ENCODE results near the gene KAZN. TPM values are rescaled to one million over a fixed set of nuclear protein-coding genes. Genes with fewer than 3 reads are reported as not detected.

KAZN gene
- polyA plus RNA-seq, 2 of the 4 experiments (the other 2 are of a cell fraction), result 1.3 to 1.9 TPM

DNA sequence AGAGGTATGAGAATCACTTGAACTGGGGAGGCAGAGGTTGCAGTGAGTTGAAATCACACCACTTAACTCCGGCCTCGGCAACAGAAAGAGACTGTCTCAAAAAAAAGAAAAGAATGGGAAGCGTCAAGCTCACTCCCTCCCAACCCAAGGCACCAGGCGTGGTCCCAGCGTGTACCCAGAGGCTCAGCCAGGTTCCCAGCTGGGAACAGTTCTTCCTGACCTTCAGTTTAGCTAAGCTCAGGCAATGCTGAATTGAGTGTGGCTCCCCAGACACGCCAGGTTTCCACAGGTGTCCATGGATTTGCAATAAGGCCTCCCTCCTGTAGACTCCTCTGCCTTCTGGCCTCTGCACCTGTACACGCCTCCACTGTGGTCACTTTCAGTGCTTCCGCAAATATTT is 414.3 kb downstream of the KAZN start:
- ChIA-PET CTCF (interaction anchor here (0.7 to 1.0 kb wide), 2 partner anchors 15 to 19 kb away, joined by 3 to 4 read pairs; no protein-coding TSS in a partner anchor), POLR2A (no interaction called here)
- no peak for ATAC-seq

DNA sequence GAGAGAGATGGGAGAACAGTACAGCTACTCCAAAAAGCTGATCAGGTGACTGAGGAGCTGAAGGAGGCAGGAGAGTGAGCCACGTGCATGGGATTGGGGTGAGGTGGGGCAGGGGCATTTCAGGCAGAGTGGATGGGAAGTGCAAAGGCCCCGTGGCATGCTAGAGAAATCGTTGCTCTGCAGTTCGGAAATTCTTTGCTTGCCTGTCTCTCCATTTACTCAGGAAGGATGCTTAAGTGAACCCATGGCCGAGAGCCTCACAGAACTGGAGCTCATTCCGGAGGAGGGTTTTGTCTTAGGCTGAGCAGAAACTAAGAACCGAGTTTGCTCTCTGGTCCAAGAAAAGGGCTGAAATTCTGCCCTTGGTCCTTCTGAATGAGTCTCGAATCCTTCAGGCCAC is 415.3 kb downstream of the KAZN start:
- H3K4me3 ChIP-seq, result no peak overlapping the region
- POLR2A ChIA-PET, result no interaction called here
- WGBS (ENCODE audit: missing lambda C conversion rate), result 47% methylated on average over 8 of the region's 8 CpGs
- FAIRE-seq, result no peak
- H3K4me2 ChIP-seq, result no peak overlapping the region
- H3K27ac ChIP-seq, result no peak overlapping the region
- DNase-seq (ENCODE audit: low read depth in 1 of 2, low spot score in 1 of 2), result no peak
- no peaks in the 10 kb centered on the region for H3K9me3 ChIP-seq
- no peaks in the 10 kb centered on the region for H3K4me1 ChIP-seq
- no peak for TF ChIP-seq GATA3 (IDR thresholded peaks at IDR 0.05; ENCODE audit: borderline replicate concordance)
- no peak for TF ChIP-seq HOXB5 (CRISPR knock-in tag; IDR thresholded peaks at IDR 0.05)
- TF ChIP-seq, protein P1, sequence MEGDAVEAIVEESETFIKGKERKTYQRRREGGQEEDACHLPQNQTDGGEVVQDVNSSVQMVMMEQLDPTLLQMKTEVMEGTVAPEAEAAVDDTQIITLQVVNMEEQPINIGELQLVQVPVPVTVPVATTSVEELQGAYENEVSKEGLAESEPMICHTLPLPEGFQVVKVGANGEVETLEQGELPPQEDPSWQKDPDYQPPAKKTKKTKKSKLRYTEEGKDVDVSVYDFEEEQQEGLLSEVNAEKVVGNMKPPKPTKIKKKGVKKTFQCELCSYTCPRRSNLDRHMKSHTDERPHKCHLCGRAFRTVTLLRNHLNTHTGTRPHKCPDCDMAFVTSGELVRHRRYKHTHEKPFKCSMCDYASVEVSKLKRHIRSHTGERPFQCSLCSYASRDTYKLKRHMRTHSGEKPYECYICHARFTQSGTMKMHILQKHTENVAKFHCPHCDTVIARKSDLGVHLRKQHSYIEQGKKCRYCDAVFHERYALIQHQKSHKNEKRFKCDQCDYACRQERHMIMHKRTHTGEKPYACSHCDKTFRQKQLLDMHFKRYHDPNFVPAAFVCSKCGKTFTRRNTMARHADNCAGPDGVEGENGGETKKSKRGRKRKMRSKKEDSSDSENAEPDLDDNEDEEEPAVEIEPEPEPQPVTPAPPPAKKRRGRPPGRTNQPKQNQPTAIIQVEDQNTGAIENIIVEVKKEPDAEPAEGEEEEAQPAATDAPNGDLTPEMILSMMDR (IDR thresholded peaks at IDR 0.05), result no peak
- TF ChIP-seq, protein P2, sequence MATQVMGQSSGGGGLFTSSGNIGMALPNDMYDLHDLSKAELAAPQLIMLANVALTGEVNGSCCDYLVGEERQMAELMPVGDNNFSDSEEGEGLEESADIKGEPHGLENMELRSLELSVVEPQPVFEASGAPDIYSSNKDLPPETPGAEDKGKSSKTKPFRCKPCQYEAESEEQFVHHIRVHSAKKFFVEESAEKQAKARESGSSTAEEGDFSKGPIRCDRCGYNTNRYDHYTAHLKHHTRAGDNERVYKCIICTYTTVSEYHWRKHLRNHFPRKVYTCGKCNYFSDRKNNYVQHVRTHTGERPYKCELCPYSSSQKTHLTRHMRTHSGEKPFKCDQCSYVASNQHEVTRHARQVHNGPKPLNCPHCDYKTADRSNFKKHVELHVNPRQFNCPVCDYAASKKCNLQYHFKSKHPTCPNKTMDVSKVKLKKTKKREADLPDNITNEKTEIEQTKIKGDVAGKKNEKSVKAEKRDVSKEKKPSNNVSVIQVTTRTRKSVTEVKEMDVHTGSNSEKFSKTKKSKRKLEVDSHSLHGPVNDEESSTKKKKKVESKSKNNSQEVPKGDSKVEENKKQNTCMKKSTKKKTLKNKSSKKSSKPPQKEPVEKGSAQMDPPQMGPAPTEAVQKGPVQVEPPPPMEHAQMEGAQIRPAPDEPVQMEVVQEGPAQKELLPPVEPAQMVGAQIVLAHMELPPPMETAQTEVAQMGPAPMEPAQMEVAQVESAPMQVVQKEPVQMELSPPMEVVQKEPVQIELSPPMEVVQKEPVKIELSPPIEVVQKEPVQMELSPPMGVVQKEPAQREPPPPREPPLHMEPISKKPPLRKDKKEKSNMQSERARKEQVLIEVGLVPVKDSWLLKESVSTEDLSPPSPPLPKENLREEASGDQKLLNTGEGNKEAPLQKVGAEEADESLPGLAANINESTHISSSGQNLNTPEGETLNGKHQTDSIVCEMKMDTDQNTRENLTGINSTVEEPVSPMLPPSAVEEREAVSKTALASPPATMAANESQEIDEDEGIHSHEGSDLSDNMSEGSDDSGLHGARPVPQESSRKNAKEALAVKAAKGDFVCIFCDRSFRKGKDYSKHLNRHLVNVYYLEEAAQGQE (IDR thresholded peaks at IDR 0.05), result no peak
- no peak for TF ChIP-seq MAFK (IDR thresholded peaks at IDR 0.05; ENCODE audit: partially characterized antibody)
- TF ChIP-seq, protein P3, sequence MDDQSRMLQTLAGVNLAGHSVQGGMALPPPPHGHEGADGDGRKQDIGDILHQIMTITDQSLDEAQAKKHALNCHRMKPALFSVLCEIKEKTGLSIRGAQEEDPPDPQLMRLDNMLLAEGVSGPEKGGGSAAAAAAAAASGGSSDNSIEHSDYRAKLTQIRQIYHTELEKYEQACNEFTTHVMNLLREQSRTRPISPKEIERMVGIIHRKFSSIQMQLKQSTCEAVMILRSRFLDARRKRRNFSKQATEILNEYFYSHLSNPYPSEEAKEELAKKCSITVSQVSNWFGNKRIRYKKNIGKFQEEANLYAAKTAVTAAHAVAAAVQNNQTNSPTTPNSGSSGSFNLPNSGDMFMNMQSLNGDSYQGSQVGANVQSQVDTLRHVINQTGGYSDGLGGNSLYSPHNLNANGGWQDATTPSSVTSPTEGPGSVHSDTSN (IDR thresholded peaks at IDR 0.05), result no peak
- no peak for TF ChIP-seq TFCP2L1 (CRISPR knock-in tag; IDR thresholded peaks at IDR 0.05)
- TF ChIP-seq FOSL2 (IDR thresholded peaks at IDR 0.05), result no peak
- no peak for TF ChIP-seq FOSL2 (CRISPR knock-in tag; IDR thresholded peaks at IDR 0.05)
- TF ChIP-seq EHF (CRISPR knock-in tag; IDR thresholded peaks at IDR 0.05), result no peak
- TF ChIP-seq KDM5A (IDR thresholded peaks at IDR 0.05), result no peak
- TF ChIP-seq HEYL (CRISPR knock-in tag; IDR thresholded peaks at IDR 0.05), result no peak
- TF ChIP-seq CHD4 (IDR thresholded peaks at IDR 0.05; ENCODE audit: borderline replicate concordance), result no peak
- TF ChIP-seq, protein P4, sequence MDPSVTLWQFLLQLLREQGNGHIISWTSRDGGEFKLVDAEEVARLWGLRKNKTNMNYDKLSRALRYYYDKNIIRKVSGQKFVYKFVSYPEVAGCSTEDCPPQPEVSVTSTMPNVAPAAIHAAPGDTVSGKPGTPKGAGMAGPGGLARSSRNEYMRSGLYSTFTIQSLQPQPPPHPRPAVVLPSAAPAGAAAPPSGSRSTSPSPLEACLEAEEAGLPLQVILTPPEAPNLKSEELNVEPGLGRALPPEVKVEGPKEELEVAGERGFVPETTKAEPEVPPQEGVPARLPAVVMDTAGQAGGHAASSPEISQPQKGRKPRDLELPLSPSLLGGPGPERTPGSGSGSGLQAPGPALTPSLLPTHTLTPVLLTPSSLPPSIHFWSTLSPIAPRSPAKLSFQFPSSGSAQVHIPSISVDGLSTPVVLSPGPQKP (IDR thresholded peaks at IDR 0.05; ENCODE audit: low read depth, low read length), result no peak
- no peak for TF ChIP-seq JUNB (IDR thresholded peaks at IDR 0.05)
- TF ChIP-seq HOXB13 (CRISPR knock-in tag; IDR thresholded peaks at IDR 0.05; ENCODE audit: low read depth), result no peak
- CTCF ChIA-PET, result interaction anchor here (0.7 to 1.0 kb wide), 2 partner anchors 14 to 18 kb away, joined by 3 to 4 read pairs; no protein-coding TSS in a partner anchor
- no peak for ATAC-seq

More for the DNA sequence above, 414.3 kb downstream of the KAZN start:
- FAIRE-seq (no peak), DNase-seq (ENCODE audit: low read depth in 1 of 2, low spot score in 1 of 2) (no peak)
- no peak overlapping the region for H3K4me3 ChIP-seq
- 76% methylated on average over 8 of the region's 8 CpGs for WGBS (ENCODE audit: missing lambda C conversion rate)
- no peak overlapping the region for H3K27ac ChIP-seq
- TF ChIP-seq, protein P3 (IDR thresholded peaks at IDR 0.05), result no peak
- TF ChIP-seq HEYL (CRISPR knock-in tag; IDR thresholded peaks at IDR 0.05) (no peak), ZC3H11A (IDR thresholded peaks at IDR 0.05) (no peak), EP300 (IDR thresholded peaks at IDR 0.05) (no peak), EHMT2 (IDR thresholded peaks at IDR 0.05; ENCODE audit: low read depth) (no peak), TP53 (CRISPR knock-in tag; IDR thresholded peaks at IDR 0.05) (no peak), MYC (IDR thresholded peaks at IDR 0.05; ENCODE audit: borderline replicate concordance, low read length) (no peak), EHF (CRISPR knock-in tag; IDR thresholded peaks at IDR 0.05) (no peak), MAFK (IDR thresholded peaks at IDR 0.05; ENCODE audit: partially characterized antibody) (no peak), RFX5 (IDR thresholded peaks at IDR 0.05) (no peak), GATA3 (IDR thresholded peaks at IDR 0.05; ENCODE audit: borderline replicate concordance) (no peak), ZSCAN20 (CRISPR knock-in tag; IDR thresholded peaks at IDR 0.05) (no peak), HDAC2 (IDR thresholded peaks at IDR 0.05) (no peak), KDM1A (IDR thresholded peaks at IDR 0.05; ENCODE audit: low read depth) (no peak), RARB (CRISPR knock-in tag; IDR thresholded peaks at IDR 0.05) (no peak), JUNB (IDR thresholded peaks at IDR 0.05) (no peak), ZFP36 (IDR thresholded peaks at IDR 0.05; ENCODE audit: borderline replicate concordance, partially characterized antibody) (no peak)
- TF ChIP-seq, protein P5, sequence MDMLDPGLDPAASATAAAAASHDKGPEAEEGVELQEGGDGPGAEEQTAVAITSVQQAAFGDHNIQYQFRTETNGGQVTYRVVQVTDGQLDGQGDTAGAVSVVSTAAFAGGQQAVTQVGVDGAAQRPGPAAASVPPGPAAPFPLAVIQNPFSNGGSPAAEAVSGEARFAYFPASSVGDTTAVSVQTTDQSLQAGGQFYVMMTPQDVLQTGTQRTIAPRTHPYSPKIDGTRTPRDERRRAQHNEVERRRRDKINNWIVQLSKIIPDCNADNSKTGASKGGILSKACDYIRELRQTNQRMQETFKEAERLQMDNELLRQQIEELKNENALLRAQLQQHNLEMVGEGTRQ (IDR thresholded peaks at IDR 0.05), result no peak
- TF ChIP-seq, protein P6, sequence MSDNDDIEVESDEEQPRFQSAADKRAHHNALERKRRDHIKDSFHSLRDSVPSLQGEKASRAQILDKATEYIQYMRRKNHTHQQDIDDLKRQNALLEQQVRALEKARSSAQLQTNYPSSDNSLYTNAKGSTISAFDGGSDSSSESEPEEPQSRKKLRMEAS (IDR thresholded peaks at IDR 0.05), result no peak
- H3K4me1 ChIP-seq, result no peaks in the 10 kb centered on the region
- no peaks in the 10 kb centered on the region for H3K9me3 ChIP-seq
- no peak overlapping the region for H3K4me2 ChIP-seq

All from A549 (cell line).